SK-N-SH treated with all-trans-retinoic acid at 6 μM for 48 hours (cell line): ENCODE data around the gene GJA4.

Experiments
- ATAC-seq: fragments of 200-7000 bp; cut with Tn5 transposase; 3 replicates; pipeline ENCODE4 v1.9.1; 2020; ENCODE audit warnings: mild to moderate bottlenecking, moderate library complexity
- ARNTL ChIP-seq: fragments of 450-650 bp; formaldehyde crosslinking; IDR thresholded peaks from 2 replicates; pipeline ENCODE4 v1.5.0; 2020; ENCODE audit warnings: low read depth, mild to moderate bottlenecking, moderate library complexity, borderline replicate concordance
- BACH2 ChIP-seq: fragments of 250-450 bp; sonication (Bioruptor Pico); IDR thresholded peaks from 2 replicates; pipeline ENCODE4 v1.9.0; 2021; ENCODE audit warnings: mild to moderate bottlenecking, borderline replicate concordance
- CSDC2 ChIP-seq: fragments of 250-450 bp; sonication (Bioruptor Pico); IDR thresholded peaks from 2 replicates; pipeline ENCODE4 v1.5.0; 2020; ENCODE audit warnings: mild to moderate bottlenecking, moderate library complexity
- ESRRG ChIP-seq: fragments of 250-450 bp; sonication (Bioruptor Pico); IDR thresholded peaks from 2 replicates; pipeline ENCODE4 v1.6.1; 2021; ENCODE audit warnings: mild to moderate bottlenecking
- GLIS3 ChIP-seq: fragments of 250-450 bp; sonication (Bioruptor Pico); IDR thresholded peaks from 2 replicates; pipeline ENCODE4 v1.5.0; 2020; ENCODE audit warnings: mild to moderate bottlenecking, moderate library complexity
- ISL1 ChIP-seq: fragments of 250-450 bp; sonication (Bioruptor Pico); IDR thresholded peaks from 2 replicates; pipeline ENCODE4 v2.1.2; 2022; ENCODE audit warnings: mild to moderate bottlenecking, moderate library complexity
- OSR1 ChIP-seq: fragments of 250-450 bp; sonication (Bioruptor Pico); IDR thresholded peaks from 2 replicates; pipeline ENCODE4 v1.8.0; 2022; ENCODE audit warnings: moderate library complexity, mild to moderate bottlenecking, inconsistent platforms
- PATZ1 ChIP-seq: fragments of 250-450 bp; sonication (Bioruptor Pico); IDR thresholded peaks from 2 replicates; pipeline ENCODE4 v1.8.0; 2020; ENCODE audit warnings: mild to moderate bottlenecking, moderate library complexity, borderline replicate concordance
- PPARA ChIP-seq: fragments of 250-450 bp; sonication (Bioruptor Pico); IDR thresholded peaks from 2 replicates; pipeline ENCODE4 v1.5.0; 2020; ENCODE audit warnings: mild to moderate bottlenecking, borderline replicate concordance
- RARB ChIP-seq: fragments of 250-450 bp; sonication (Bioruptor Pico); IDR thresholded peaks from 2 replicates; pipeline ENCODE4 v1.8.0; 2021; ENCODE audit warnings: mild to moderate bottlenecking, moderate library complexity
- SNAI2 ChIP-seq: fragments of 250-450 bp; sonication (Bioruptor Pico); IDR thresholded peaks from 2 replicates; pipeline ENCODE4 v1.5.0; 2020; ENCODE audit warnings: mild to moderate bottlenecking, moderate library complexity
- TCF4 ChIP-seq: fragments of 250-450 bp; sonication (Bioruptor Pico); IDR thresholded peaks from 2 replicates; pipeline ENCODE4 v1.8.0; 2021; ENCODE audit warnings: mild to moderate bottlenecking, moderate library complexity, borderline replicate concordance
- ZC3H10 ChIP-seq: fragments of 250-450 bp; sonication (Bioruptor Pico); IDR thresholded peaks from 2 replicates; pipeline ENCODE4 v1.5.1; 2021; ENCODE audit warnings: mild to moderate bottlenecking, moderate library complexity
- ZFP3 ChIP-seq: fragments of 250-450 bp; sonication (Bioruptor Pico); IDR thresholded peaks from 2 replicates; pipeline ENCODE4 v1.5.0; 2020; ENCODE audit warnings: mild to moderate bottlenecking, moderate library complexity
- ZFP30 ChIP-seq: fragments of 450-650 bp; formaldehyde crosslinking; IDR thresholded peaks from 2 replicates; pipeline ENCODE4 v1.5.0; 2022; ENCODE audit warnings: mild to moderate bottlenecking, moderate library complexity
- ZNF565 ChIP-seq: fragments of 450-650 bp; formaldehyde crosslinking; conservative IDR thresholded peaks from 2 replicates; pipeline ENCODE4 v1.5.0; 2020; ENCODE audit warnings: low read depth, mild to moderate bottlenecking, moderate library complexity
- ZNF70 ChIP-seq: fragments of 450-650 bp; formaldehyde crosslinking; IDR thresholded peaks from 2 replicates; pipeline ENCODE4 v1.5.0; 2020; ENCODE audit warnings: mild to moderate bottlenecking, moderate library complexity
- ZNF8 ChIP-seq: fragments of 450-650 bp; formaldehyde crosslinking; IDR thresholded peaks from 2 replicates; pipeline ENCODE4 v1.5.0; 2020; ENCODE audit warnings: mild to moderate bottlenecking, moderate library complexity
- TF ChIP-seq, protein P1 (sequence below): fragments of 250-450 bp; sonication (Bioruptor Pico); IDR thresholded peaks from 2 replicates; pipeline ENCODE4 v1.5.1; 2020; ENCODE audit warnings: low read depth, mild to moderate bottlenecking, moderate library complexity
- TF ChIP-seq, protein P2 (sequence below): fragments of 250-450 bp; sonication (Bioruptor Pico); IDR thresholded peaks from 2 replicates; pipeline ENCODE4 v1.8.0; 2021; ENCODE audit warnings: low read depth, mild to moderate bottlenecking, moderate library complexity, borderline replicate concordance
- TF ChIP-seq, protein P3 (sequence below): fragments of 250-450 bp; sonication (Bioruptor Pico); IDR thresholded peaks from 2 replicates; pipeline ENCODE4 v1.5.0; 2020; ENCODE audit warnings: mild to moderate bottlenecking, moderate library complexity

The GJA4 gene

GRCh38 chr1:34755961-34756360 lies 36.8 kb upstream of the GJA4 start:
- TF ChIP-seq ESRRG (CRISPR knock-in tag) (no peak), RARB (no peak), PATZ1 (CRISPR knock-in tag) (no peak), ZNF8 (CRISPR knock-in tag) (no peak), OSR1 (CRISPR knock-in tag) (no peak), CSDC2 (no peak), ZC3H10 (CRISPR knock-in tag) (no peak), ZFP3 (CRISPR knock-in tag) (no peak), ZFP30 (no peak), ISL1 (no peak)
- TF ChIP-seq, protein P1, sequence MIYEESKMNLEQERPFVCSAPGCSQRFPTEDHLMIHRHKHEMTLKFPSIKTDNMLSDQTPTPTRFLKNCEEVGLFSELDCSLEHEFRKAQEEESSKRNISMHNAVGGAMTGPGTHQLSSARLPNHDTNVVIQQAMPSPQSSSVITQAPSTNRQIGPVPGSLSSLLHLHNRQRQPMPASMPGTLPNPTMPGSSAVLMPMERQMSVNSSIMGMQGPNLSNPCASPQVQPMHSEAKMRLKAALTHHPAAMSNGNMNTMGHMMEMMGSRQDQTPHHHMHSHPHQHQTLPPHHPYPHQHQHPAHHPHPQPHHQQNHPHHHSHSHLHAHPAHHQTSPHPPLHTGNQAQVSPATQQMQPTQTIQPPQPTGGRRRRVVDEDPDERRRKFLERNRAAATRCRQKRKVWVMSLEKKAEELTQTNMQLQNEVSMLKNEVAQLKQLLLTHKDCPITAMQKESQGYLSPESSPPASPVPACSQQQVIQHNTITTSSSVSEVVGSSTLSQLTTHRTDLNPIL (CRISPR knock-in tag), result no peak
- TF ChIP-seq, protein P2, sequence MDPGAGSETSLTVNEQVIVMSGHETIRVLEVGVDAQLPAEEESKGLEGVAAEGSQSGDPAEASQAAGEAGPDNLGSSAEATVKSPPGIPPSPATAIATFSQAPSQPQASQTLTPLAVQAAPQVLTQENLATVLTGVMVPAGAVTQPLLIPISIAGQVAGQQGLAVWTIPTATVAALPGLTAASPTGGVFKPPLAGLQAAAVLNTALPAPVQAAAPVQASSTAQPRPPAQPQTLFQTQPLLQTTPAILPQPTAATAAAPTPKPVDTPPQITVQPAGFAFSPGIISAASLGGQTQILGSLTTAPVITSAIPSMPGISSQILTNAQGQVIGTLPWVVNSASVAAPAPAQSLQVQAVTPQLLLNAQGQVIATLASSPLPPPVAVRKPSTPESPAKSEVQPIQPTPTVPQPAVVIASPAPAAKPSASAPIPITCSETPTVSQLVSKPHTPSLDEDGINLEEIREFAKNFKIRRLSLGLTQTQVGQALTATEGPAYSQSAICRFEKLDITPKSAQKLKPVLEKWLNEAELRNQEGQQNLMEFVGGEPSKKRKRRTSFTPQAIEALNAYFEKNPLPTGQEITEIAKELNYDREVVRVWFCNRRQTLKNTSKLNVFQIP (CRISPR knock-in tag), result no peak
- no peak for ATAC-seq

- no peak for TF ChIP-seq ZNF565
- TF ChIP-seq TCF4 (CRISPR knock-in tag), result no peak
- TF ChIP-seq, protein P3, sequence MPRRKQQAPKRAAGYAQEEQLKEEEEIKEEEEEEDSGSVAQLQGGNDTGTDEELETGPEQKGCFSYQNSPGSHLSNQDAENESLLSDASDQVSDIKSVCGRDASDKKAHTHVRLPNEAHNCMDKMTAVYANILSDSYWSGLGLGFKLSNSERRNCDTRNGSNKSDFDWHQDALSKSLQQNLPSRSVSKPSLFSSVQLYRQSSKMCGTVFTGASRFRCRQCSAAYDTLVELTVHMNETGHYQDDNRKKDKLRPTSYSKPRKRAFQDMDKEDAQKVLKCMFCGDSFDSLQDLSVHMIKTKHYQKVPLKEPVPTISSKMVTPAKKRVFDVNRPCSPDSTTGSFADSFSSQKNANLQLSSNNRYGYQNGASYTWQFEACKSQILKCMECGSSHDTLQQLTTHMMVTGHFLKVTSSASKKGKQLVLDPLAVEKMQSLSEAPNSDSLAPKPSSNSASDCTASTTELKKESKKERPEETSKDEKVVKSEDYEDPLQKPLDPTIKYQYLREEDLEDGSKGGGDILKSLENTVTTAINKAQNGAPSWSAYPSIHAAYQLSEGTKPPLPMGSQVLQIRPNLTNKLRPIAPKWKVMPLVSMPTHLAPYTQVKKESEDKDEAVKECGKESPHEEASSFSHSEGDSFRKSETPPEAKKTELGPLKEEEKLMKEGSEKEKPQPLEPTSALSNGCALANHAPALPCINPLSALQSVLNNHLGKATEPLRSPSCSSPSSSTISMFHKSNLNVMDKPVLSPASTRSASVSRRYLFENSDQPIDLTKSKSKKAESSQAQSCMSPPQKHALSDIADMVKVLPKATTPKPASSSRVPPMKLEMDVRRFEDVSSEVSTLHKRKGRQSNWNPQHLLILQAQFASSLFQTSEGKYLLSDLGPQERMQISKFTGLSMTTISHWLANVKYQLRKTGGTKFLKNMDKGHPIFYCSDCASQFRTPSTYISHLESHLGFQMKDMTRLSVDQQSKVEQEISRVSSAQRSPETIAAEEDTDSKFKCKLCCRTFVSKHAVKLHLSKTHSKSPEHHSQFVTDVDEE (CRISPR knock-in tag), result no peak
- TF ChIP-seq ZNF8 (CRISPR knock-in tag), result no peak
- TF ChIP-seq, protein P1 (CRISPR knock-in tag), result no peak
- TF ChIP-seq ZNF70 (CRISPR knock-in tag), result no peak
- no peak for TF ChIP-seq ESRRG (CRISPR knock-in tag)
- no peak for TF ChIP-seq BACH2 (CRISPR knock-in tag)
- no peak for TF ChIP-seq ZC3H10 (CRISPR knock-in tag)
- no peak for ATAC-seq
These were observed 35.4 kb upstream of the GJA4 start for GRCh38 chr1:34757386-34757785.

DNA sequence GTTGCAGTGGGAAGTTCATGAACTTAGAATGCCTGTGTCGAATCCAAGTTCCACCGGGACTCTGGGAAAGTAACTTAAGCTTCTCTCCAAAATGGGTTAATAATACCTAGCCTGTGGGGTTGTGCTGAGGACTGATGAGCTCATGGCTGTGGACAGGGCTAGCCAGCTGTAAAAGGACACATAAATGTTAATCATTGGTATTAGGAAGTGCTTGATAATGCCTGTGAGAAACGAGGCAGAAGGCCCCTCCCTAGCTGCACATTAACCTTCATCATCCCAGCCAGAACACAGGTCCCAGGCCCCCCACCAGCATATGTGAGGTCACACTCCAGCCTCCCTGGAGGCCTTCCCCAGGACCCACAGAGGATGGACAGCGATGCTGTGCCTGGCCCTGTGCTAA lies 34.0 kb upstream of the GJA4 start:
- ATAC-seq, result no peak
- TF ChIP-seq, protein P3 (CRISPR knock-in tag), result no peak
- TF ChIP-seq ESRRG (CRISPR knock-in tag), result no peak
- no peak for TF ChIP-seq OSR1 (CRISPR knock-in tag)
- no peak for TF ChIP-seq ARNTL (CRISPR knock-in tag)
- TF ChIP-seq, protein P1 (CRISPR knock-in tag), result no peak
- no peak for TF ChIP-seq ZC3H10 (CRISPR knock-in tag)
- no peak for TF ChIP-seq BACH2 (CRISPR knock-in tag)
- no peak for TF ChIP-seq GLIS3 (CRISPR knock-in tag)
- no peak for TF ChIP-seq TCF4 (CRISPR knock-in tag)
- TF ChIP-seq ZNF70 (CRISPR knock-in tag), result no peak
- no peak for TF ChIP-seq PPARA (CRISPR knock-in tag)
- TF ChIP-seq, protein P2 (CRISPR knock-in tag), result no peak
- TF ChIP-seq SNAI2 (CRISPR knock-in tag), result no peak
